ENCODE data around the gene AGO4. TPM values are rescaled to one million over a fixed set of nuclear protein-coding genes. Genes with fewer than 3 reads are reported as not detected.

The AGO4 gene
- total RNA-seq, 1 experiment from 2014 or later: 14.8 TPM

- ChIA-PET CTCF (no interaction called here), POLR2A (no interaction called here)
- DNase-seq (ENCODE audit: low read depth, low spot score): no peak
- Histone ChIP-seq H3K27me3 (ENCODE audit: control insufficient read depth, insufficient read depth, low read length) (no peaks in the 10 kb centered on the region), H3K4me1 (ENCODE audit: control insufficient read depth, insufficient read depth, low read length) (no peaks in the 10 kb centered on the region), H3K9me3 (ENCODE audit: control insufficient read depth, insufficient read depth, low read depth, low read length) (no peaks in the 10 kb centered on the region), H3K36me3 (ENCODE audit: control insufficient read depth, insufficient read depth, low read length) (0 out of 2 replicates have a peak, but pooled peaks cover 4% of the 10 kb centered on the region), H3K4me3 (ENCODE audit: low read depth in 2 of 2, low read length in 2 of 2) (no peak overlapping the region), H3K27ac (ENCODE audit: low read length) (no peak overlapping the region)
- TF ChIP-seq, protein P1, sequence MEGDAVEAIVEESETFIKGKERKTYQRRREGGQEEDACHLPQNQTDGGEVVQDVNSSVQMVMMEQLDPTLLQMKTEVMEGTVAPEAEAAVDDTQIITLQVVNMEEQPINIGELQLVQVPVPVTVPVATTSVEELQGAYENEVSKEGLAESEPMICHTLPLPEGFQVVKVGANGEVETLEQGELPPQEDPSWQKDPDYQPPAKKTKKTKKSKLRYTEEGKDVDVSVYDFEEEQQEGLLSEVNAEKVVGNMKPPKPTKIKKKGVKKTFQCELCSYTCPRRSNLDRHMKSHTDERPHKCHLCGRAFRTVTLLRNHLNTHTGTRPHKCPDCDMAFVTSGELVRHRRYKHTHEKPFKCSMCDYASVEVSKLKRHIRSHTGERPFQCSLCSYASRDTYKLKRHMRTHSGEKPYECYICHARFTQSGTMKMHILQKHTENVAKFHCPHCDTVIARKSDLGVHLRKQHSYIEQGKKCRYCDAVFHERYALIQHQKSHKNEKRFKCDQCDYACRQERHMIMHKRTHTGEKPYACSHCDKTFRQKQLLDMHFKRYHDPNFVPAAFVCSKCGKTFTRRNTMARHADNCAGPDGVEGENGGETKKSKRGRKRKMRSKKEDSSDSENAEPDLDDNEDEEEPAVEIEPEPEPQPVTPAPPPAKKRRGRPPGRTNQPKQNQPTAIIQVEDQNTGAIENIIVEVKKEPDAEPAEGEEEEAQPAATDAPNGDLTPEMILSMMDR (IDR thresholded peaks at IDR 0.05): no peak
- TF ChIP-seq POLR2AphosphoS5 (IDR thresholded peaks at IDR 0.05; ENCODE audit: low read depth, low read length) (no peak), REST (IDR thresholded peaks at IDR 0.05; ENCODE audit: insufficient read depth in 1 of 2, low read depth in 2 of 2, low read length in 1 of 2) (no peak), TCF7L2 (IDR thresholded peaks at IDR 0.05; ENCODE audit: low read depth, low read length) (no peak), SIN3A (IDR thresholded peaks at IDR 0.05; ENCODE audit: borderline replicate concordance, insufficient read depth, low read depth, low read length) (no peak)
- intact Hi-C loops (cut with micrococcal nuclease; ENCODE audit: unreplicated experiment): no loop called here
- in situ Hi-C loops (cut with HindIII; ENCODE audit: low pct_unique_long_range_greater_than_20kb, low sequenced_read_pairs): no loop called here
- no TSS peak for BruUV-seq (replicated peaks)
- ATAC-seq: no peak
Measured at GRCh38 chr1:35902671-35903070, 94.9 kb downstream of the AGO4 start.

Other genes with a start within 250 kb of the AGO4 start
- 3.2 TPM for gene TFAP2E, start 234.7 kb upstream of the AGO4 start, total RNA-seq (2021; ENCODE audit: unreplicated experiment)
- 95.0 TPM for gene PSMB2, start 166.5 kb upstream of the AGO4 start, total RNA-seq (2021; ENCODE audit: unreplicated experiment)
- 28.0 TPM for gene C1orf216, start 89.1 kb upstream of the AGO4 start, total RNA-seq (2021; ENCODE audit: unreplicated experiment)
- 52.1 TPM for gene CLSPN, start 38.0 kb upstream of the AGO4 start, total RNA-seq (2021; ENCODE audit: unreplicated experiment)
- gene AGO1, start 75.2 kb downstream of the AGO4 start, total RNA-seq (2021; ENCODE audit: unreplicated experiment): 40.1 TPM
- 39.4 TPM for gene AGO3, start 123.1 kb downstream of the AGO4 start, total RNA-seq (2021; ENCODE audit: unreplicated experiment)

Measured in Panc1 (cell line).